ENCODE results near the gene NFKBIA. TPM values are rescaled to one million over a fixed set of nuclear protein-coding genes. Genes with fewer than 3 reads are reported as not detected.
A peak's percentile ranks its signal among the peaks of the same experiment; 100 is the strongest.
"Not testable (repeated sequence)": the region's sequence is repeated elsewhere in the genome, so short reads cannot be mapped to it uniquely, and the experiment has no call there.

The NFKBIA gene
- total RNA-seq, 1 experiment from 2014 or later = 148 TPM

DNA sequence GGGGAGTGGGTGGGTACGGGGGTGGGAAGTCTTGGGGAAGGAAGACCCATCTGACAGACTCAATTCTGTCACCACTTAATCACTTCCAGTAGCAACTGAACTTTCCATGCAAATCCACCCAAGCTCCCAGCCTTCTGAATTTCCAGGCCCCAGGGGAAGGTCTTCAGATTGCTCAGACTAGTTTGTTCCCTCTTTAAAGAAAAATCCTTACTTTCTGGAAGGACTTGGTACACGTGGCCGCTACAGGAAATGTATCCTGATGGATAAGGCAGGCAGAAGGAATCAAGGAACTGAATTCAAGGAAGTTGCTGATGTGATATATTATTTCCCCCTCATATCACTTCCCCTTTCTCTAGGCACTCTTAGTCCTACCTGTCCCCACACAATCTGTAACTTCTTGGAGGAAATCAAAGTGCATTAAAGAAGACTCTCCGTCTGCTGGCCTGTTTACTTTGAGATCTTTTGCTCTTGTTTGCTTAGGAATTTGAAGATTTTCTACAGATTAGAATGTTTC, 6.4 kb downstream of the NFKBIA start:
- in situ Hi-C loops (cut with HindIII; ENCODE audit: low pct_unique_long_range_greater_than_20kb, low sequenced_read_pairs) = no loop called here

DNA sequence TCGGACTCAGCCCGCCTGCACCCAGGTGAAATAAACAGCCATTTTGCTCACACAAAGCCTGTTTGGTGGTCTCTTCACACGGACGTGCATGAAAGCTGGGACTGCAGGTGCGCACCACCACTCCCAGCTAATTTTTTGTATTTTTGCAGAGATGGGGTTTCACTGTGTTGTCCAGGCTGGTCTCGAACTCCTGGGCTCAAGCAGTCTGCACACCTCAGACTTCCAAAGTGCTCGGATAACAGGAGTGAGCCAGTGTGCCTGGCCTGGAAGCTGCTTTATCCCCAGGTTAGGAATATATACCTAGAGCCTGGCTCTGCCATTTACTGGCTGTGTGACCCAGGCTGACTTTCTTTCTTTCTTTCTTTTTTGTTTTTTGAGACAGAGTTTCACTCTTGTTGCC, 7.9 kb downstream of the NFKBIA start:
- DNase-seq (ENCODE audit: low read depth); in situ Hi-C loops (cut with HindIII; ENCODE audit: low pct_unique_long_range_greater_than_20kb, low sequenced_read_pairs): not testable (repeated sequence)

More for the DNA sequence above, 6.4 kb downstream of the NFKBIA start:
- no peak for DNase-seq (ENCODE audit: low read depth)

- DNase-seq (ENCODE audit: low read depth) = no peak
- in situ Hi-C loops (cut with HindIII; ENCODE audit: low pct_unique_long_range_greater_than_20kb, low sequenced_read_pairs) = no loop called here
These were observed 9.3 kb downstream of the NFKBIA start for GRCh38 chr14:35395283-35395682.

GRCh38 chr14:35394326-35395013, 10.1 kb downstream of the NFKBIA start:
- in situ Hi-C loops (cut with HindIII; ENCODE audit: low pct_unique_long_range_greater_than_20kb, low sequenced_read_pairs) = no loop called here
- DNase-seq (ENCODE audit: low read depth) = no peak

DNA sequence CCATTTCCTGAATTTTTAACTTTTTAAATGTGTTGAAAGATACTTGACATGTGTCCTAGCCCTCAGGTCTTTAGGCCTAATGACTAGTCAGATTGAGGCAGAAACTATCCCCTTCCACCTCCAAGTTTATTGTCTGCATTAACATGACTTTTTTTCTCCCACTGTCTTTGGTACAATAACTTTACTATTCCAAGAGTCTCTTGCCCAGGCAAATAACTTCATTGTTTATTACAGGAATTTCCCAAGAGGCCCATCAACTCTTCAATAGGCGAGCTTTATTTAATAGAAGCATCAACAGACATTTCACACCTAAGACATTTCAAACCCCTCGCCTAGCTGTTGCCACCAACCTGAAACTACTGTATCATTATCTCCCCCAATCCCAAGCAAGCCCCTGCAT, 10.7 kb downstream of the NFKBIA start:
- DNase-seq (ENCODE audit: low read depth) = no peak

DNA sequence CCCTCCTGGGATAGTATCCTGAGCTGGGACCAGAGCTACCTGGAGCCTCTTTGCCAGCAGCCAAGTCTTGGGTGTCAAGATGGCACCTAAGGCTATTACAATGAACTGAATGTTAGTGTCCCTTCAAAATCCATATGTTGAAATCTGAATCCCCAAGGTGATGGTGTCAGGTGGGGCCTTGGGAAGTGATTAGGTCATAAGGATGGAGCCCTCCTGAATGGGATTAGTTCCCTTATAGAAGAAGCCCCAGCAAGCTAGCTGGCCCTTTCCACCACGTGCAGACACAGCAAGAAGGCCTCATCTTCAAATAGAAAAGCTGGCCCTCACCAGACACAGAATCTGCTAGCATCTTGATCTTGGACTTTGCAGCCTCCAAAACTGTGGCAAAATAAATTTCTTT, 12.4 kb downstream of the NFKBIA start:
- DNase-seq (ENCODE audit: low read depth) = no peak
- in situ Hi-C loops (cut with HindIII; ENCODE audit: low pct_unique_long_range_greater_than_20kb, low sequenced_read_pairs) = no loop called here

More for the DNA sequence above, 10.7 kb downstream of the NFKBIA start:
- in situ Hi-C loops (cut with HindIII; ENCODE audit: low pct_unique_long_range_greater_than_20kb, low sequenced_read_pairs) = no loop called here

DNA sequence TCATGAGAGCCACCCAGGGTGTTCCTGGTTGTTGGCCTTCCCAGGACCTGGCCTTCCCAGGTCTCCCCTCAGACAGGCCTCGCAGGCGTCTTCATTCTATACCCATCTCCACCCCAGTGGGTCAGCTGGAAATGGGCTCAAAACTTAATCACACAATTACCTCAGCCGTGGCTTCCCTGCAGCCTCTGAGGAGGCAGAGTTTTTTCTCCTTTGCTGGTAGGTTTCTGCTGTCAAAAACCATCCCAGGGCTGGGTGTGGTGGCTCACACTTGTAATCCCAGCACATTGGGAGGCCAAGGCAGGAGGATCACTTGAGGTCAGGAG, 13.2 kb downstream of the NFKBIA start:
- DNase-seq (ENCODE audit: low read depth) = no peak

DNA sequence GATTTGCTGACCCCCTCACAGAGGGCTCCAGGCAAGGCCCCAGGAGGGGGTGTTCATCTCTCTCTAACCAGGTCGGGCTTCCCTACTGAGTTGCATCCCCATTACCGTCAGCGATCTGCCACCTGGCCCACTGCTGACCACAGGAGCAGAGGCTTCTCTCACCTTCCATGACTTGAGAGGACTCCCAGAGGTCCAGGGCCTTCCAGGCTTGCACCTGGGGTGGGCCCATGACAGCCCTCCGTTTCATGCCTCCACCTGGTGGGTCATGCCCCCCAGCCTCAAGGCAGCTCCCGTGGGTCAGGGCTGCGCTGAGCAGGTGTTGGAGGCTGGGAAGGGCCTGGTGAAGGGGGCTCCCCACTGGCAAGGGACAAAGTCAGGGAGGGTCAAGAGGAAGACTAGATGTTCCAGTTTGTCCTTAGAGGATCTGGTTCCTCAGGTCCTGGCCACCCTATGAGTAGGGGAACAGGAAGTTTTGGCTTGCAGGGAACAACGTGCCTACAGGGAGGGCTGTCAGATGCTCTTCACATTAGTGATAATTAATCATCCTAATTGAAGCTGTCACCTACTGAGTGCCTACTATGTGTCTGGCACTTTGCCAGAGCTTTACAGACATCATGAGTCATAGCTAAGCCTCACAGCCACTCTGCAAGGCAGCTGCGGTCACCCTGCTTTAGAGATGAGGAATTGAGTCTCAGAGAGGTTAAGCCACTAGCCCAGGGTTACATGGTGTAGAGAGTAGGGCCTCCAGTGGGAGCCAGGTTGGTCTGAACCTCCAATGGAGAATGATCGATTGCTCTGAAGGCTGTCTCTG, 13.8 kb downstream of the NFKBIA start:
- in situ Hi-C loops (cut with HindIII; ENCODE audit: low pct_unique_long_range_greater_than_20kb, low sequenced_read_pairs) = no loop called here
- DNase-seq (ENCODE audit: low read depth) = peak; percentile 74

More for the DNA sequence above, 13.2 kb downstream of the NFKBIA start:
- in situ Hi-C loops (cut with HindIII; ENCODE audit: low pct_unique_long_range_greater_than_20kb, low sequenced_read_pairs) = no loop called here

GRCh38 chr14:35389315-35389667, 15.3 kb downstream of the NFKBIA start:
- in situ Hi-C loops (cut with HindIII; ENCODE audit: low pct_unique_long_range_greater_than_20kb, low sequenced_read_pairs) = no loop called here
- no peak for DNase-seq (ENCODE audit: low read depth)

DNA sequence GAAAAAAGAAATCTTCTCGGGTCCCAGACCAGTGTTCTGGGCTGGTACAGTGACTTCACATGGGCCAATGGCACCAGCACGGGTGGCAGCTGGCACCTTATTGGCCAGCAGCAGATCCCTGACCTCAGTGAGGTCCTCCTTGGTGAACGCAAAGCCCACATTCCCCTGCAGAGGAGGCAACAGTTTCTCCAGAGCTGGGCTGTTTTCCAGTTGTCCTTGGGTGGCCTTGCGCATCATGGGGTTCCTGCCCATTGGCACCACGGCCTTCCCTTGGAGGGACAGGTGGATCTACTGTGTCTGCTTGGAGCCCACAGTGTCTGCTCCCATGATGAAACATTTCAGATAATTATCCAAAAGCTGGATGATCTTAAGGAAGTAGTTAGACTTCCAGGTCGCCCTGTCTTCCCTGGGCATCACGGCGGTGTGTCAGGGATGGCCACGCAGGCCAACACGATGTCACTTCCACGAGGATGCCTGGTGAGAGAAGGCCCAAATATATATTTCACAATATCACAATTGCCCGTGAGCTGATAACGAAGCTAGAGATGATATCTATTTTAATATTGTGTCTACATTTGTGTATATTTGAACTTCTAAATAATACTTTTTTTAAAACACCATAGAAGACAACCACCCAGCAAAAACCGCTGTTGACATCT, 15.8 kb downstream of the NFKBIA start:
- no peak for DNase-seq (ENCODE audit: low read depth)
- in situ Hi-C loops (cut with HindIII; ENCODE audit: low pct_unique_long_range_greater_than_20kb, low sequenced_read_pairs) = no loop called here

DNA sequence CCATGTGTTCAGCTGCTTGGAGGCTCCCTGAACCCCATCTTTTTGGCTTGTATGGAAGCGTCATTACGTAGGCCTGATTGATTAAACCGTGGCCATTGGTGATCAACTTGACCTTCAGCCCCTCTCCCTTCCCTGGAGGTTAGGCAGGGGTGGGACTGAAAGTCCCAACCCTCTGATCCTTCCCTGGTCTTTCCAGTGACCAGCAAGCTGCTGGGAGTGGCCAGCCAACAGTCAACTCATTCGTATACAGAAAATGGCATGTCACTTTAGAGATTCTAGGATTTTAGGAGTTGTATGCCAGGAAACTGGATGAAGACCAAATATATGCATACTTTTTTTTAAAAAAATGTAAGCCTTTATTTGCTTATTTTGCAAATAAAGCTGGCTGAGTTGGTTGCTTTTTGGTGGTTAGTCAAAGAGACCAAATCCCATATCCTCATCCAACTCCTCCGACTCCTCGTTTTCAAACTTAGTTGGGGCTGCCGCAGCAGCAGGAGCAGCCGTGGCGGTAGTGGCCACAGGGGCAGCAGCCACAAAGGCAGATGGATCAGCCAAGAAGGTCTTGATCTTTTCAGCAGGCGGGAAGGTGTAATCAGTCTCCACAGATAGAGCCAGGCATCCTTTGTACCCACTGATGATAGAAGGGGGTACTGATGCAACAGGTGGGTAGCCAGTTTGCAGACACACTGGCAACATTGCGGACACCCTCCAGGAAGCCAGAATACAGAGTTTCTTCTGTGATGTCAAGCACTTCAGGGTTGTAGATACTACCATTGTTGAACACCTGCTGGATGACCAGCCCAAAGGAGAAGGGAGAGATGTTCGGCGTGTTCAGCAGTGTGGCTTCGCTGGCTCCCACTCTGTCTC, 16.6 kb downstream of the NFKBIA start:
- in situ Hi-C loops (cut with HindIII; ENCODE audit: low pct_unique_long_range_greater_than_20kb, low sequenced_read_pairs) = no loop called here

GRCh38 chr14:35387219-35387618, 17.3 kb downstream of the NFKBIA start:
- DNase-seq (ENCODE audit: low read depth) = no peak
- in situ Hi-C loops (cut with HindIII; ENCODE audit: low pct_unique_long_range_greater_than_20kb, low sequenced_read_pairs) = no loop called here

More for the DNA sequence above, 16.6 kb downstream of the NFKBIA start:
- DNase-seq (ENCODE audit: low read depth) = no peak

GRCh38 chr14:35386673-35387125, 17.9 kb downstream of the NFKBIA start:
- peak; percentile 91 for DNase-seq (ENCODE audit: low read depth)
- in situ Hi-C loops (cut with HindIII; ENCODE audit: low pct_unique_long_range_greater_than_20kb, low sequenced_read_pairs) = no loop called here

GRCh38 chr14:35385042-35385839, 19.3 kb downstream of the NFKBIA start:
- peak; percentile 98 for DNase-seq (ENCODE audit: low read depth)
- in situ Hi-C loops (cut with HindIII; ENCODE audit: low pct_unique_long_range_greater_than_20kb, low sequenced_read_pairs) = no loop called here

- in situ Hi-C loops (cut with HindIII; ENCODE audit: low pct_unique_long_range_greater_than_20kb, low sequenced_read_pairs) = no loop called here
- peak; percentile 56 for DNase-seq (ENCODE audit: low read depth)
These were observed 20.0 kb downstream of the NFKBIA start for GRCh38 chr14:35384455-35385041.

DNA sequence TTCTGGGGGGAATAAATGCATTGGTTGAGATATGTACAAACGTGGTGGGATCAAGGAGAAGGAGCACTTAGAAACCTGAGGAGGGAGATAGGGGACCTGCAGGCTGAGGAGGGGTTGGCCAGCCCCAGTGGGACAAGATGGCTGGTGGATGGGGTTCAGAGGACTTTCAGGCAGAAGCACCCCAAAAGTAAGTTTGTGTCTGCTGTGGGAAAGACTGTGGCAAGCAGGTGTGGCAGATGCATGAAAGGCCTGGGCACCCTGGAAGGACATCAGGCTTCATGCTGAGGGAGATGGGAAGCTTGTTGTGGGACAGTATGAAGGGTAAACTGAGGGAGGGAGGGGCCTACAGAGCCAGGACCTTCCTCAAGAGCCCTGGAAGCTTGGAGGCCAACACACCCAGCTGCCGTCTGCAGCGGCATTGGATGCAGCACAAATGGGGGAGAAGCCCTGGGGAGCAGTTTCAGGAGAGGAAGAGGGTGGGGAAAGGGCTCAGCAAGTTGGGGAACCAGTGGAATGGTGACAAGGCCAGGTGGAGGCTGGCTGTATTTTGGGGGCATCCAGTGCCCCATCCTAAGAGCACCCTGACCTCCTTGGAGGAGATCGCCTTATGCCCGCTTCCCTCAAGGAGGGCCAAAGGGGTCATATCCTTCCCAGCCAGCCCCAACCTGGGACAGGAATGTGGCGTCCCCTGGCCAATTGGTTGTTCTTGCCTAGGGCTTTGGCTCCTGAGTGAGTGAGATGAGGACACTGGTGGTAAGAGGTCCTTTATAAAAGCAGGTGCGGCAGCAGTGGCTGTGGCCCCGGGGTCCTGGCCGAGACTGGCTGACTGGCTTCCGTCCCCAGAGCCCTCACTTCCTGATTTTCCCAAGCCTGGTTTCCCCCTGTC, 20.7 kb downstream of the NFKBIA start:
- in situ Hi-C loops (cut with HindIII; ENCODE audit: low pct_unique_long_range_greater_than_20kb, low sequenced_read_pairs) = no loop called here
- DNase-seq (ENCODE audit: low read depth) = no peak
